Kidney (tissue), 14 donors: Measurements from ENCODE around the gene ERBB4. TPM values are rescaled to one million over a fixed set of nuclear protein-coding genes. Genes with fewer than 3 reads are reported as not detected.

ENCODE experiments used
- DNase-seq, 5 donors: peaks; one replicate each; pipeline ENCODE4 v3.0.0-alpha.2; 2013 to 2020
- FAIRE-seq: peaks from 2 replicates; lab custom pipeline; 2012; peaks lifted over from hg19 to GRCh38; lab: Jason Lieb, UNC
- H3K27ac ChIP-seq, 2 donors: one replicate each; pipeline ENCODE4 v1.7.0; 2013; ENCODE audit warnings: low read depth in 2 of 2, low read length in 2 of 2, inconsistent platforms in 1 of 2
- H3K27me3 ChIP-seq: one replicate; pipeline ENCODE4 v1.7.1; 2013; ENCODE audit warnings: low read length, inconsistent platforms; ENCODE audit not compliant: control insufficient read depth, insufficient read depth
- H3K36me3 ChIP-seq, 3 donors: one replicate each; pipeline versions ENCODE4 v1.7.0 to v1.7.1; 2013; ENCODE audit warnings: low read length in 3 of 3, control low read depth in 1 of 3, inconsistent platforms in 1 of 3; ENCODE audit not compliant: insufficient read depth in 3 of 3, control insufficient read depth in 2 of 3
- H3K4me1 ChIP-seq, 3 donors: one replicate each; pipeline versions ENCODE4 v1.7.0 to v1.7.1; 2013; ENCODE audit warnings: low read length in 3 of 3, inconsistent platforms in 1 of 3, low read depth in 1 of 3; ENCODE audit not compliant: control insufficient read depth in 2 of 3, insufficient read depth in 2 of 3
- H3K4me3 ChIP-seq, 3 donors: one replicate each; pipeline versions ENCODE4 v1.7.0 to v1.8.1; 2013; ENCODE audit warnings: low read length in 3 of 3, control low read depth in 1 of 3, inconsistent platforms in 1 of 3
- H3K9ac ChIP-seq, 3 donors: one replicate each; pipeline versions ENCODE4 v1.7.0 to v1.7.1; 2013; ENCODE audit warnings: low read length in 3 of 3, control low read depth in 1 of 3, inconsistent platforms in 1 of 3
- H3K9me3 ChIP-seq, 3 donors: one replicate each; pipeline versions ENCODE4 v1.7.0 to v1.7.1; 2013; ENCODE audit warnings: low read length in 3 of 3, control low read depth in 1 of 3, inconsistent platforms in 1 of 3; ENCODE audit not compliant: control insufficient read depth in 2 of 3, insufficient read depth in 1 of 3
- intact Hi-C: fragments of 100-400 bp; cut with DNase I; formaldehyde crosslinking; loops from one replicate; pipeline ENCODE4 v1.11.1; 2022
- polyA plus RNA-seq: library from polyadenylated mRNA; stranded (reverse); fragments of 350-450 nt; fragmentation: Illumina TruSeq; extraction: RNeasy Lipid Tissue Mini Kit (QIAGEN cat#74804); gene quantifications from one replicate; pipeline ENCODE4 v1.2.3, GENCODE V29; 2014; ENCODE audit warnings: low read depth, low replicate concordance; ENCODE audit not compliant: insufficient read depth
- total RNA-seq: library from RNA; stranded (reverse); fragmentation: NEBNext Ultra II Directional; extraction: Animal tissue kit (Norgen Biotek cat#: 25700); gene quantifications from one replicate; pipeline ENCODE4 v1.2.1, GENCODE V29; 2021
- TF ChIP-seq, protein P1 (sequence below): IDR thresholded peaks from 3 replicates; pipeline ENCODE4 v1.5.1; 2012; ENCODE audit warnings: mild to moderate bottlenecking, moderate library complexity, borderline replicate concordance; ENCODE audit not compliant: insufficient read depth; ENCODE audit errors: extremely low read depth
- donor health status: control.
- donor health status: control.
- donor health status: control.
- donor health status: control.
- donor health status: control.
- donor health status: DM: yes; HTN: yes; CAD: no.
- donor health status: Normal renal cell carcinoma (clear cell type).

The ERBB4 gene
- total and polyA plus RNA-seq, 2 donors from 2014 or later = 3.9 to 152 TPM

DNA sequence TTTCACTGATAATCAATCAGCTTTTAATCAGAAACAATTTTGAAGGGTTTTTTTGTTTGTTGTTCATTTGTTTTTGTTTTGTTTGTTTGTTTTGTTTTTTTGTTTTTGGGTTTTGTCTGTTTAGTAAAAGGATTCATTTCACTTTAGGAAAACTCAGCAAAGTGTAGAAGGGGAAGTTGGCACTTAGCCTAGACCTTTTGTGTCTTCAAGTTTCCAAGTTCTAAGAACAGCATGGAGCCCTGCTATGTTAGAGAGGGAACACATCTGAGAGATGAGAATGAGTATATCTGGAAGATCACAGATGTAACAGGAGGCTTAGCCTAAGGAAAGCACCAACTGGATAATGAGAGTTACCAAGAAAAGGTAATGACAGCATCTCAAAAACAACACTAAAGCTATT is 501.5 kb downstream of the ERBB4 start:
- Histone ChIP-seq H3K27ac (no peak overlapping the region), H3K36me3 (no peaks in the 10 kb centered on the region), H3K27me3 (no peaks in the 10 kb centered on the region), H3K9ac (no peak overlapping the region), H3K4me3 (no peak overlapping the region), H3K4me1 (no peaks in the 10 kb centered on the region), H3K9me3 (no peaks in the 10 kb centered on the region)
- TF ChIP-seq, protein P1, sequence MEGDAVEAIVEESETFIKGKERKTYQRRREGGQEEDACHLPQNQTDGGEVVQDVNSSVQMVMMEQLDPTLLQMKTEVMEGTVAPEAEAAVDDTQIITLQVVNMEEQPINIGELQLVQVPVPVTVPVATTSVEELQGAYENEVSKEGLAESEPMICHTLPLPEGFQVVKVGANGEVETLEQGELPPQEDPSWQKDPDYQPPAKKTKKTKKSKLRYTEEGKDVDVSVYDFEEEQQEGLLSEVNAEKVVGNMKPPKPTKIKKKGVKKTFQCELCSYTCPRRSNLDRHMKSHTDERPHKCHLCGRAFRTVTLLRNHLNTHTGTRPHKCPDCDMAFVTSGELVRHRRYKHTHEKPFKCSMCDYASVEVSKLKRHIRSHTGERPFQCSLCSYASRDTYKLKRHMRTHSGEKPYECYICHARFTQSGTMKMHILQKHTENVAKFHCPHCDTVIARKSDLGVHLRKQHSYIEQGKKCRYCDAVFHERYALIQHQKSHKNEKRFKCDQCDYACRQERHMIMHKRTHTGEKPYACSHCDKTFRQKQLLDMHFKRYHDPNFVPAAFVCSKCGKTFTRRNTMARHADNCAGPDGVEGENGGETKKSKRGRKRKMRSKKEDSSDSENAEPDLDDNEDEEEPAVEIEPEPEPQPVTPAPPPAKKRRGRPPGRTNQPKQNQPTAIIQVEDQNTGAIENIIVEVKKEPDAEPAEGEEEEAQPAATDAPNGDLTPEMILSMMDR = no peak
- no peak for FAIRE-seq
- no peak for DNase-seq
- intact Hi-C loops = no loop called here

DNA sequence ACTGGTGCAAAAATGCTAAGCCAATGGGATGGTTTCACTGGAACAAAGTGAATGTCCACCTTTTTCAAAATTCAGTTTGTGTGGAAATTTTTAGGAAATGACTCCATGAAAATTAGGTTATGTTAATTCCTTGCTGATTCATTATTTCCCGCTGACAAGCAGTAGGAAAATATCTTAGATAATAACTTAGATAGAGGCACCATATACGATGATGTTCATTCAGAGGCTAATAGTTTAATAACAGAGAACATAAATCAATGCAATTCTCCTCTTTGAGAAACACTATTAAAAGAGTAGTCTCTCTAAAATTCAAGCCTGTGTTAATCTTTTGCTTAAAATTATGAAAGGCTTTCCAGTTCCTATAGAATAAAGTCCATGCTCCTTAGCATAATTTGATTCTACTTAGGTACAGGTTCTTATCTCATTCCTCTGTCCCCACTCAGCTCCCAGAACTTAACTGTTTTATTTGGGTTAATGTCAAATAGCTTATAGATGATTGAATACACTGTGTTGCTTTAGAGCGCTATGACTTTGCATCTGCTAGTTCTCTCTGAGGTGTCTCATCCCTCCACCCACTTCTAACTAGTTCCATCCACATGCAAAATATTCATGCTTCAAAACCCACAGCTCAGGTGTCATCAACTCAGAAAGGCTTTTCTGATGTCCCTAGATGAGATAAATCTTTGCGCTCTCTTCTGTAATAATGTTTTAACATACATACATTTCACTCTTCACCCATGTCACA is 503.6 kb downstream of the ERBB4 start:
- no peak for FAIRE-seq
- TF ChIP-seq, protein P1 = no peak
- no peaks in the 10 kb centered on the region for H3K36me3 ChIP-seq
- no peak overlapping the region for H3K4me3 ChIP-seq
- H3K27ac ChIP-seq = no peak overlapping the region
- H3K9me3 ChIP-seq = no peaks in the 10 kb centered on the region
- no peaks in the 10 kb centered on the region for H3K4me1 ChIP-seq
- no peak for DNase-seq
- H3K27me3 ChIP-seq = no peaks in the 10 kb centered on the region
- H3K9ac ChIP-seq = no peak overlapping the region
- intact Hi-C loops = no loop called here

DNA sequence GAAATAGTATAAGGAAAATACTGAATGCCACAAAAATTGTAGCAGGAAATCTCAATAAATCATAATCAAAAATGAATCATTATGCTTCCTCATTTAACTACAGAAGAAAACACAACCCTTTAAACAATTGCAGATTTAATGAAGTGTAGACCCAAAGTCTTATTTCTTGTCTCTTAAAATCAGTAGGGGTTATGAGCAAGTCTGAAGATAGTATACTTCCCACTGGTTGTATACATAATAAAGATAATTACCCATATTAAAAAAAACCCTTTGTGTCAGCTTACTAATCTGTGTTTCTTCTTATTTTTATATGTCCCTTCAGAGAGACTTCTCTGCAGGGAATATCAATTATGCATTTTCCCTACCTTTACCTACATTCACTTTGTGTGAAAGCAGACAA is 504.7 kb downstream of the ERBB4 start:
- FAIRE-seq = no peak
- no peaks in the 10 kb centered on the region for H3K4me1 ChIP-seq
- H3K4me3 ChIP-seq = no peak overlapping the region
- H3K27ac ChIP-seq = no peak overlapping the region
- intact Hi-C loops = no loop called here
- TF ChIP-seq, protein P1 = no peak
- no peak overlapping the region for H3K9ac ChIP-seq
- H3K36me3 ChIP-seq = no peaks in the 10 kb centered on the region
- no peaks in the 10 kb centered on the region for H3K27me3 ChIP-seq
- no peak for DNase-seq
- no peaks in the 10 kb centered on the region for H3K9me3 ChIP-seq
